Subcutaneous adipose tissue (tissue), 4 donors: ENCODE measurements around the gene SEMA6C. TPM values are rescaled to one million over a fixed set of nuclear protein-coding genes. Genes with fewer than 3 reads are reported as not detected.

Experiments used
- total RNA-seq, 4 donors: library from RNA; depleted of rRNA; stranded (reverse); fragments of >200 nt; gene quantifications; one replicate each; pipeline ENCODE4 v1.1.0, GENCODE V29; 2016
- TF ChIP-seq, protein P1 (sequence below): fragments of 450-650 bp; IDR thresholded peaks from one replicate; pipeline ENCODE4 v1.5.1; 2016; ENCODE audit warnings: low read depth, mild to moderate bottlenecking, control low read depth, antibody characterized with exemption, moderate library complexity

The SEMA6C gene
- total RNA-seq, 4 donors from 2014 or later = 4.0 to 19.2 (median 5.3) TPM

DNA sequence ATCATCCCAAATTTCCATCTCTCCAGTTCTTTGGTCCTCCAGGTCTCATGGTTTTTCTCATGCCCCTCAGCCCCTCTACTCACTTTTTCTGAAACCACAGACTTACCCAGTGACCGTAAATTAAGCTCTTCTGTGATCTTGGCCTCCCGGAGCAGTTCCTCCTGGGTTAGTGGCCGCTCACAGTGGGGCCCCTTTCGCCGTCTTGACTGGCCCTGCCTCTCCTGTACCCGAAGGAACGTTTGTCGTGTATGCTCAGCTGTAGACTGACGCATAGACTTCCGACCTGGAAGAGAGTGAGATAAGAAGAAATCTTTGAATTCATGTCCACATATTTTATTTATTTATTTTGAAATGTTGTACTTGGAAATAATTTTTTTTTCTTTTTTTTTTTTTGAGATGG, 37.8 kb upstream of the SEMA6C start:
- TF ChIP-seq, protein P1, sequence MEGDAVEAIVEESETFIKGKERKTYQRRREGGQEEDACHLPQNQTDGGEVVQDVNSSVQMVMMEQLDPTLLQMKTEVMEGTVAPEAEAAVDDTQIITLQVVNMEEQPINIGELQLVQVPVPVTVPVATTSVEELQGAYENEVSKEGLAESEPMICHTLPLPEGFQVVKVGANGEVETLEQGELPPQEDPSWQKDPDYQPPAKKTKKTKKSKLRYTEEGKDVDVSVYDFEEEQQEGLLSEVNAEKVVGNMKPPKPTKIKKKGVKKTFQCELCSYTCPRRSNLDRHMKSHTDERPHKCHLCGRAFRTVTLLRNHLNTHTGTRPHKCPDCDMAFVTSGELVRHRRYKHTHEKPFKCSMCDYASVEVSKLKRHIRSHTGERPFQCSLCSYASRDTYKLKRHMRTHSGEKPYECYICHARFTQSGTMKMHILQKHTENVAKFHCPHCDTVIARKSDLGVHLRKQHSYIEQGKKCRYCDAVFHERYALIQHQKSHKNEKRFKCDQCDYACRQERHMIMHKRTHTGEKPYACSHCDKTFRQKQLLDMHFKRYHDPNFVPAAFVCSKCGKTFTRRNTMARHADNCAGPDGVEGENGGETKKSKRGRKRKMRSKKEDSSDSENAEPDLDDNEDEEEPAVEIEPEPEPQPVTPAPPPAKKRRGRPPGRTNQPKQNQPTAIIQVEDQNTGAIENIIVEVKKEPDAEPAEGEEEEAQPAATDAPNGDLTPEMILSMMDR = no peak

DNA sequence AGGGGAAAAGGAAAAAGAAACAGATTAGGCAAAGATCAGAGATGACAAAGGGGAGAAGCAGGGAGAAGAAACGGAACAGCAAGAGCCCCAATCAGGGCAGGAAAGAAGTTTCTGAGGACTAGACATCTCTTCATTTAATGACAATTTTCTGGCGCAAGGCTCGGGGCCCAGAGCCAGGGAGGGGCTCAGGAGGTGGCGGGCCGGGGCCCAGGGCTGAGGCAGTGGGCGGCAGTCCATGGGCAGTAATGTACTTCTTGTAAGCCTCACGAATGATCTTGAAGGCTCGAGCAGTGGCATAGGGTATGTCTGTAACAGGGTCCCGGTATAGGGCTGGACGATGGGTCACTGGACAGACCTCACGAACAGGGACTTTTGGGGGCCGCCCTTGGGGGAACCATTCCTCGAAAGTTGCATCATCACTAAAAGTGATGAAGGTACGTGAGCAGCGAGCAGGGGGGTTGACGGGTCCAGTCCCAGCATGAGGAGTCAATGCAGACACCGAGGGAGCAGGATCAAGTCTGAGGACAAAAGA, 30.1 kb upstream of the SEMA6C start:
- TF ChIP-seq, protein P1 = no peak

DNA sequence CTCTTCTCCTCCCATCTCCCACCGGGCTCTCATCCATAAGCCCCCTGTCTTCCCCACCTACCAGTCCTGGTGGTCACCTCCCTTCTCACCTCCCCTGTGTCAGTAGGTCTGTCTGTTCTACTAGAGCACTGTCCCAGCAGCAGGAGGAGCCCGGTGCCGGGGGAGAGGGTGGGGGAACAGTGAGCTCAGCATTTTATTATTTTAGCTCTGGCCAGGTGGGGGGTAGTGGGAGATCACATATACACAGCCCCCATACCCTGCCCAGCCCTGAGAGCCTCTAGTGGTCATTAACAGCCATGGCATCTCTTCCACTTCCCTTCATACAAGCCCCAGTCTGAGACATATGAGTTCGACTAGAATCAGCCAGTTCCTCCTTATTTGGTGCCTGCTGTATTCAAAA, 29.4 kb upstream of the SEMA6C start, which contains the start of gene TMOD4:
TSS of gene TMOD4 (minus strand) at position 119 of the 400 bp plus-strand sequence. CDS start 1,106 bp downstream, outside the sequence.
- TF ChIP-seq, protein P1 = no peak

DNA sequence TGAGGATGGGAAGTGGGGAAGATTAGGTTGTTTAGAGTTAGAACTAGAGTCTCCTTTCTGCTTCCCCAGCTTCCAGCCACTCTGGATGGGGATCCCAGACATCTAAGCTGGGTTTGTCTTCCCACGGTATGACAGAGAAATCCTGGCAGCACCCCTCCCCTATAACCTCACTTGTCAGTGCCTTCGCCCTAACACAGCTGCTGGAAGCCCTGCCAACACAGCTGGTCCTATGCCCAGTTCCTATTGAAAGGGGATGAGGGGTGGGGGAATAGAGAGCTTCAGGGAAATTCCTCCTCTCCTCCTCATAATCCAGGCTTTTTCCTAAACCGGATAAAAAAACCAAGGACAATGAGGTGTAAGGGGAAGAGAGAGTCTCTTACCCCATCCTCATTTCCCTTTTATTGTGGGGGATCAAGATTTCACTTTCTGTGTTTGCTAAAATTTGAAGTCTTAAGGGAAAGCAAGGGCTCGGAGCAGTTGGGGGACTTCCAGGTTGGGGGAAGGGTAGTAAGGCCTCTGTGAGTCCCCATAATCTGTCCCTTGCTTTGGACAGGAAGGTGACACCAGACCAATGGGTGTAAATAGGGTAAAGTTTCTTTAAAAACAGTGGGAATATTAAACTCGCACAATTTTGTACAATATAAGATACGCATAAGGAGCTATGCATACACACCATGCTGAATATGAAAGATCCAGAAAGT, 28.8 kb upstream of the SEMA6C start:
- TF ChIP-seq, protein P1 = no peak

DNA sequence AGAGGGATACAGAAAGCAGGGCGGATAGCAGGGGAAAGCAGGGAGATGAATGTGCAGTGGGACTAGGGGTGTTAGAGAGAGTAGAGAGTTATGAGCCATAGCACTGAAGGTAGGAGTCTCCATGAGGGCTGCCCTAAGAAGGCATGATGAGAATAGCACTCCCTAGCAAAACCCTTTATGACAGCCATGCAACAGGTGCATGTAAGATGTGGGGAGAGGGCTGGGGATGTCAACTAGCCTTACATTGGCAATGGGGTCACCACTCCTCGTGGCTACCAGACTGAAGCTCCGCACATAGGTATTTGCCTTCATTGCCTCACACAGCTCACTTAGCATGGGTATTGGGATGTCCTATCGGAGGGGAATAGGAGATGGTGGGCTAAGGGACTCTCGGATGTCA, 24.8 kb upstream of the SEMA6C start:
- TF ChIP-seq, protein P1 = no peak

DNA sequence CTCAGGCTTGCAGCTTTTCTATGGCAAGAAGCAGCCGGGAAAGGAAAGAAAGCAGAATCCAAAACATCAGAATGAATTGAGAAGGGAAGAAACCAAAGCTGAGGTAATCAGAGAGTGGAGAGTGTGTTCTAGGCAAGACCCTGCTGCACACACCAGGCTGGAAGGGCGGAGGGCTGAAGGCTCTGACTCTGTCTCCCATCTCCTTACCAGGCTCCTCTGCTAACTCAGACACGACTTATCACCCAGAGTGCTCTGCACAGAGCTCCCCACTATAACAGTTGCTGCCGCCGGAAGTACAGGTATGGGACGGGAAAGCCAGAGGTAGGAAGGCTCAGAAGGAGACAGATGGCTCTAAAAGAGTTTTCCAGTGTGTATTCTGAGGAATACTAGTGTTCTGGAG, 20.7 kb upstream of the SEMA6C start:
- TF ChIP-seq, protein P1 = no peak

DNA sequence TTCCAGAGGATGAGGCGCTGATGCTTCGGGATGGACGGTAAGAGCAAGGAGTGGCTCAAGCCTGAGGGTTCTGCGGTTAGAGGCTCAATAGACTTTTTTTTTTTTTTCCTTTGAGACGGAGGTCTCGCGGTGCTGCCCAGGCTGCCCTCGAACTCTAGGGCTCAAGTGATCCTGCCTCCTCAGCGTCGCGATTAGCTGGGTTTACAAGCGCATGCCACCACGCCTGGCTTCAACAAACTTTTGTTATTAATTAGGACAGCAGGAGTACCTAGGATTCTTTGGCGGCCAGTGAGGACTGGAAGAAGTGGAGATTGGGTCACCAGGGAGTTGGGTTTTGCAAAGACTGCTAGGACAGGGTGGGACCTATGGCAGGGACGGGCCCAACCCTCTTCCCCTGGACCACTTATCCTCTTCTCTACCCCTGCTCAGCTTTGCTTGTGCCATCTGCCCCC, 20.1 kb upstream of the SEMA6C start:
- TF ChIP-seq, protein P1 = no peak
